ENCODE results near the gene ODAD4. TPM values are rescaled to one million over a fixed set of nuclear protein-coding genes. Genes with fewer than 3 reads are reported as not detected.

The ODAD4 gene
- total and polyA plus RNA-seq, 2 of the 8 experiments (the other 6 are each of a cell fraction or from before 2014, with no cell fraction given): 0.48 to 1.3 TPM

DNA sequence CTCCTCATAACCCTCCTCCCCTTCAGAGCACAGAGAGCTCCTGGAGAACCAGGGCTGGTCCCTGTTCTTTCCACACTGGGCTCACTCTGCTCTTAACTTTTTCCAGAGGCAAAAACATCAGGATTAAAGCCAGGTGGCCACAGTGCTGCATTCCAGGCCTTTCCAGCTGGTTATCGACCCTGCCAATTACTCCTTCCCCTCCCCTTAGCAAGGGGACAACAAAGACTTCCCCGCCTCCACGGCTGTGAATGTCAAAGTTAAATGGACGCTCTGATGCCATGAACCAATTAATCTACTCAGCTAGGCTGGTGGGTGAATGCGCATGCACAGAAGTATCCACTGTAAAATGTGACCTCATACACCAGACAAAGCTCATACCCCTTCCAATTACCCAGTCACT lies 34.8 kb upstream of the ODAD4 start (continued):
- no peak for TF ChIP-seq NANOG (IDR thresholded peaks at IDR 0.05; ENCODE audit: insufficient read depth, low read depth, low read length, poor library complexity, severe bottlenecking)
- no peak for TF ChIP-seq PHF8 (conservative IDR thresholded peaks at IDR 0.05; ENCODE audit: low read depth, low read length)
- TF ChIP-seq KDM4A (IDR thresholded peaks at IDR 0.05; ENCODE audit: low read depth, low read length, severe bottlenecking): no peak
- TF ChIP-seq TCF12 (IDR thresholded peaks at IDR 0.05; ENCODE audit: low read depth, low read length): no peak
- TF ChIP-seq ZNF274 (IDR thresholded peaks at IDR 0.05; ENCODE audit: borderline replicate concordance, extremely low read depth, low read length): no peak

Data from H1 (cell line).